ENCODE measurements around the gene MAP3K6.
A peak's percentile ranks its signal among the peaks of the same experiment; 100 is the strongest.

Gene MAP3K6

GRCh38 chr1:27339213-27339612, 27.5 kb downstream of the MAP3K6 start:
- Histone ChIP-seq H3K4me3 (no peak overlapping the region), H3K36me3 (peaks cover 31% of the 10 kb centered on the region), H3K27me3 (no peaks in the 10 kb centered on the region), H3K4me1 (peaks cover 53% of the 10 kb centered on the region), H3K9ac (peak overlapping the region; percentile 12; the same call in 1 of the 2 replicates), H3K4me2 (peak overlapping the region; percentile 94), H3K9me3 (no peaks in the 10 kb centered on the region), H3K27ac (peak overlapping the region; percentile 62), H4K20me1 (no peaks in the 10 kb centered on the region)
- TF ChIP-seq Cebpa-rat (IDR thresholded peaks at IDR 0.05), result peak; percentile 39; the same call in 1 of the 2 replicates

GRCh38 chr1:27338751-27339150, 28.0 kb downstream of the MAP3K6 start:
- Histone ChIP-seq H3K27ac (peak overlapping the region; percentile 62), H3K4me1 (peaks cover 48% of the 10 kb centered on the region), H3K9ac (peak overlapping the region; percentile 12; the same call in 1 of the 2 replicates), H4K20me1 (no peaks in the 10 kb centered on the region), H3K36me3 (peaks cover 36% of the 10 kb centered on the region), H3K4me3 (no peak overlapping the region), H3K27me3 (no peaks in the 10 kb centered on the region), H3K9me3 (no peaks in the 10 kb centered on the region), H3K4me2 (peak overlapping the region; percentile 94)
- TF ChIP-seq Cebpa-rat (IDR thresholded peaks at IDR 0.05), result no peak

DNA sequence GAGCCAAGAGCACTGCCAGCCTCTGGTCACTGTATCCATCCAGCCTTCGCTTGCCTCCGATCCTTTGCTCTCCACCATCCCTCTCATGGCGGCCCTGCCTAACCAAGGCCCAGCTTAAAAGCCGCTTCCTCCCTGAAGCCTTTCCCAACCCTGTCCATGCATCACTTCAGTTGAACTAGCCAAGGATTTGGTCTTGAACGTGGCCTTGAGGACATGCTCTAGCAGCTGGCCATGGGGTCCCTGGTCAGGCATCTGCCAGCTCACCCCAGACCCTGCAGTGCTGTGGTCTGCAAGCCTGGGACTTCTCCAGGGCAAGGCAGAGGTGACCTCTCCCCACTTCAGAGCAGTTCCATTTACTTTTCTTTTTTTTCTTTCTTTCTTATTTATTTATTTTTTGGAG, 30.0 kb downstream of the MAP3K6 start:
- Histone ChIP-seq H3K4me2 (no peak overlapping the region), H3K9ac (no peak overlapping the region), H4K20me1 (peaks cover 9% of the 10 kb centered on the region; the same call in 1 of the 2 replicates), H3K9me3 (no peaks in the 10 kb centered on the region), H3K27ac (no peak overlapping the region), H3K36me3 (peaks cover 56% of the 10 kb centered on the region), H3K4me1 (peaks cover 32% of the 10 kb centered on the region), H3K4me3 (no peak overlapping the region), H3K27me3 (no peaks in the 10 kb centered on the region)
- TF ChIP-seq Cebpa-rat (IDR thresholded peaks at IDR 0.05), result no peak

DNA sequence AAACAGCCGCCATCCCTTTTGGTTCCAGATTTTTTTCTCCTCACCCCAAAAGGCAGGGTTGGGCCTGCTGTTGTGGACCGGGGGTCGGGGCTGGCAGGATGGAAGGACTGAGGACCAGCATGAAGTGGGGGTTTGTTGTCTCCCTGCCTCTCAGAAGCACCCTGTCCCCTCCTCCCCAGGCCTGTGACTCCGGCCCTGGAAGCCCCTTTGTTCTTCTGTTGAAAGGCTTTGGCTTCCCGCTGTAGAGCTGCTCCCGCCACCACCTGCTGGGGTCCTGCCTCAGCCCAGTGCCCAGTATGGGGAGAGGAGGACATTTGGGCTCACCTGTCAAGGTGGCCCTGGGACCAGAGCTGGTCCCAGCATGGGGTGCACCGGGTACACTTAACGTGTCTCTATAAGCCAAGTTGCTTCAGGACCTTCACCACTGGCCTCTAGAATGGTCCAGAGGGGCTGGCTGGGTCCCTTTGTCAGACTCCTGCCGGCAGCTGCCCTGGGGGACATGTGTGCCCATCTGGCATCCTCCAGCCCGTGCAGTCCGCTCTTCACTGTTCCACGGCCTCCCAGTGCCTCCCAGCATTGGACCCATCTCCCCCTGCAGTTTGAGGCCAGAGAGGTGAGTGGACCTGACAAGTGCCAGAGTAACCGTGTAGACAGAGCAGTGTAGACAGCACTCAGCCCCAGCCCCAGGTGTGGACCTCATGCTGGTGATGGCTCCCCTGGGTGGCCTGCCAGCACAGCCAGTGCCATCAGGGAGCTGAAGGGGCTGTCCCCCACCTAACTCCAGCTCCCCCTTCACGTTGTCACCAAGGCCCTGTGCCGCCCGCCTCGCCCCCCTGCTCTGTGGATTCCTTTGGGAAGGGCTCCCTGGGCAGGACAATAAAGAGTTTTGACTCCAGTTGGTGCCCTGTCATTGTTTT, 31.0 kb downstream of the MAP3K6 start:
- Histone ChIP-seq H3K9ac (no peak overlapping the region), H3K4me1 (peaks cover 23% of the 10 kb centered on the region), H3K27ac (no peak overlapping the region), H3K36me3 (peaks cover 66% of the 10 kb centered on the region), H3K27me3 (no peaks in the 10 kb centered on the region), H3K4me3 (no peak overlapping the region), H4K20me1 (peaks cover 19% of the 10 kb centered on the region), H3K9me3 (no peaks in the 10 kb centered on the region), H3K4me2 (no peak overlapping the region)
- no peak for TF ChIP-seq Cebpa-rat (IDR thresholded peaks at IDR 0.05)

GRCh38 chr1:27333717-27334279, 33.0 kb downstream of the MAP3K6 start:
- H3K27ac ChIP-seq, result no peak overlapping the region
- no peaks in the 10 kb centered on the region for H3K27me3 ChIP-seq
- H3K36me3 ChIP-seq, result peaks cover 85% of the 10 kb centered on the region
- no peak for TF ChIP-seq Cebpa-rat (IDR thresholded peaks at IDR 0.05)
- H3K9ac ChIP-seq, result no peak overlapping the region
- H3K4me2 ChIP-seq, result no peak overlapping the region
- H3K4me3 ChIP-seq, result no peak overlapping the region
- H3K9me3 ChIP-seq, result no peaks in the 10 kb centered on the region
- peaks cover 4% of the 10 kb centered on the region for H3K4me1 ChIP-seq
- H4K20me1 ChIP-seq, result peaks cover 39% of the 10 kb centered on the region

- Histone ChIP-seq H3K27ac (no peak overlapping the region), H3K4me1 (peaks cover 6% of the 10 kb centered on the region; the same call in 1 of the 2 replicates), H3K4me2 (no peak overlapping the region), H3K4me3 (no peak overlapping the region), H4K20me1 (peaks cover 50% of the 10 kb centered on the region), H3K9me3 (no peaks in the 10 kb centered on the region), H3K36me3 (peaks cover 96% of the 10 kb centered on the region), H3K27me3 (no peaks in the 10 kb centered on the region), H3K9ac (no peak overlapping the region)
- no peak for TF ChIP-seq Cebpa-rat (IDR thresholded peaks at IDR 0.05)
These were observed 34.1 kb downstream of the MAP3K6 start for GRCh38 chr1:27332536-27333281.

GRCh38 chr1:27331922-27332321, 34.8 kb downstream of the MAP3K6 start:
- TF ChIP-seq Cebpa-rat (IDR thresholded peaks at IDR 0.05), result no peak
- Histone ChIP-seq H3K36me3 (peaks cover 100% of the 10 kb centered on the region), H3K4me3 (no peak overlapping the region), H3K9ac (no peak overlapping the region), H3K9me3 (no peaks in the 10 kb centered on the region), H3K27me3 (no peaks in the 10 kb centered on the region), H3K4me2 (no peak overlapping the region), H4K20me1 (peaks cover 57% of the 10 kb centered on the region), H3K27ac (no peak overlapping the region), H3K4me1 (peaks cover 6% of the 10 kb centered on the region; the same call in 1 of the 2 replicates)

- Histone ChIP-seq H3K27me3 (no peaks in the 10 kb centered on the region), H3K4me3 (no peak overlapping the region), H3K36me3 (peaks cover 100% of the 10 kb centered on the region), H4K20me1 (peaks cover 62% of the 10 kb centered on the region), H3K4me1 (peaks cover 6% of the 10 kb centered on the region; the same call in 1 of the 2 replicates), H3K9me3 (no peaks in the 10 kb centered on the region), H3K9ac (no peak overlapping the region), H3K27ac (no peak overlapping the region), H3K4me2 (no peak overlapping the region)
- TF ChIP-seq Cebpa-rat (IDR thresholded peaks at IDR 0.05), result no peak
These were observed 35.3 kb downstream of the MAP3K6 start for GRCh38 chr1:27331426-27331825.

- no peak for TF ChIP-seq Cebpa-rat (IDR thresholded peaks at IDR 0.05)
- H3K9me3 ChIP-seq, result no peaks in the 10 kb centered on the region
- peaks cover 69% of the 10 kb centered on the region for H4K20me1 ChIP-seq
- no peak overlapping the region for H3K4me3 ChIP-seq
- H3K4me2 ChIP-seq, result no peak overlapping the region
- H3K36me3 ChIP-seq, result peaks cover 100% of the 10 kb centered on the region
- H3K4me1 ChIP-seq, result peaks cover 6% of the 10 kb centered on the region; the same call in 1 of the 2 replicates
- no peaks in the 10 kb centered on the region for H3K27me3 ChIP-seq
- peak overlapping the region; percentile 38; the same call in 1 of the 2 replicates for H3K9ac ChIP-seq
- H3K27ac ChIP-seq, result no peak overlapping the region
These were observed 36.0 kb downstream of the MAP3K6 start for GRCh38 chr1:27330786-27331185.

Data from BLaER1 (cell line).